K562 (cell line): Measurements from ENCODE around the gene PPTC7. TPM values are rescaled to one million over a fixed set of nuclear protein-coding genes. Genes with fewer than 3 reads are reported as not detected.

Experiments used
- CHD4 ChIP-seq: fragments of 200-600 bp; sonication (generic); IDR thresholded peaks from 3 replicates; pipeline ENCODE4 v1.6.1; 2012; ENCODE audit warnings: low read depth, mild to moderate bottlenecking, mixed read lengths, low read length, inconsistent platforms; ENCODE audit not compliant: insufficient read depth, insufficient replicate concordance, poor library complexity, severe bottlenecking
- CTBP1 ChIP-seq: fragments of 450-650 bp; IDR thresholded peaks from 2 replicates; pipeline ENCODE4 v1.6.1; 2016; ENCODE audit warnings: borderline replicate concordance
- DACH1 ChIP-seq: fragments of 450-650 bp; IDR thresholded peaks from 2 replicates; pipeline ENCODE4 v1.6.1; 2018; ENCODE audit not compliant: partially characterized antibody
- EWSR1 ChIP-seq: fragments of 450-650 bp; IDR thresholded peaks from 2 replicates; pipeline ENCODE4 v1.6.1; 2018; ENCODE audit warnings: borderline replicate concordance, mild to moderate bottlenecking, low read depth, moderate library complexity; ENCODE audit not compliant: partially characterized antibody
- GABPA ChIP-seq: fragments of 200-800 bp; sonication (Bioruptor generic); conservative IDR thresholded peaks from 2 replicates; pipeline ENCODE4 v1.6.1; 2016; ENCODE audit warnings: low read depth, missing genetic modification characterization, missing compliant biosample characterization
- JUND ChIP-seq, 2 experiments: IDR thresholded peaks; 2 replicates in 1 of 2; 3 replicates in 1 of 2; pipeline ENCODE4 v1.6.1; 2011; ENCODE audit warnings: borderline replicate concordance in 2 of 2, low read depth in 2 of 2, low read length in 2 of 2, improper control_type of control experiment in 1 of 2, missing biosample characterization in 1 of 2, missing genetic modification characterization in 1 of 2, missing genetic modification reagents in 1 of 2
- LEF1 ChIP-seq: fragments of 450-650 bp; IDR thresholded peaks from 2 replicates; pipeline ENCODE4 v1.6.1; 2016; ENCODE audit warnings: mild to moderate bottlenecking
- MCM7 ChIP-seq, 2 experiments: fragments of 450-650 bp; IDR thresholded peaks; 2 replicates each; pipeline ENCODE4 v1.6.1; 2016 to 2018
- RBM14 ChIP-seq: fragments of 200-400 bp; formaldehyde crosslinking; IDR thresholded peaks from 2 replicates; pipeline ENCODE4 v1.6.1; 2018; ENCODE audit warnings: low read depth, mild to moderate bottlenecking, low read length, moderate library complexity, borderline replicate concordance; ENCODE audit not compliant: insufficient read depth
- RFX1 ChIP-seq: fragments of 450-650 bp; IDR thresholded peaks from 2 replicates; pipeline ENCODE4 v1.6.1; 2016; ENCODE audit warnings: mild to moderate bottlenecking, moderate library complexity
- SMAD2 ChIP-seq: fragments of 150-350 bp; IDR thresholded peaks from 2 replicates; pipeline ENCODE4 v1.6.1; 2014; ENCODE audit warnings: low read depth, mild to moderate bottlenecking, low read length
- ZC3H4 ChIP-seq: sonication (generic); formaldehyde crosslinking; IDR thresholded peaks from 2 replicates; pipeline ENCODE4 v1.9.0; 2021; ENCODE audit warnings: missing genetic modification reagents, borderline replicate concordance
- ZEB2 ChIP-seq: fragments of 450-650 bp; IDR thresholded peaks from 2 replicates; pipeline ENCODE4 v1.6.1; 2016
- ZNF165 ChIP-seq: fragments of 250-450 bp; sonication (Bioruptor Pico); IDR thresholded peaks from 2 replicates; pipeline ENCODE4 v1.4.0; 2020; ENCODE audit warnings: borderline replicate concordance
- ZNF696 ChIP-seq: fragments of 250-450 bp; sonication (Bioruptor Pico); conservative IDR thresholded peaks from 2 replicates; pipeline ENCODE4 v1.4.0; 2020; ENCODE audit warnings: mild to moderate bottlenecking, moderate library complexity
- polyA plus RNA-seq, 8 experiments: library from polyadenylated mRNA; depleted of rRNA in 4 of 8; stranded (reverse) in 5 of 8; unstranded in 3 of 8; fragments of >200 nt; fragmentation: Nextera tagmentation in 2 of 8; fragmentation: Illumina TruSeq in 1 of 8; extraction: Ambion mirVana in 2 of 8; extraction: Trizol in 1 of 8; gene quantifications; 2 replicates each; pipeline versions ENCODE4 v1.2.1 to v1.2.3, GENCODE V29; 2011 to 2014; ENCODE audit warnings: inconsistent platforms in 1 of 8, missing spikeins in 1 of 8
- total RNA-seq, 7 experiments: library from RNA; depleted of rRNA in 6 of 7; stranded (reverse); fragments of >200 nt in 6 of 7; fragmentation: Illumina TruSeq in 2 of 7; extraction: Trizol in 2 of 7; gene quantifications; 2 replicates each; pipeline versions ENCODE4 v1.2.1 to v1.2.3, GENCODE V29; 2011 to 2021; ENCODE audit warnings: low replicate concordance in 1 of 7
- TF ChIP-seq, protein P1 (sequence below): sonication (generic); formaldehyde crosslinking; IDR thresholded peaks from 2 replicates; pipeline ENCODE4 v1.5.0; 2020; ENCODE audit warnings: missing genetic modification reagents
- TF ChIP-seq, protein P2 (sequence below): fragments of 450-650 bp; IDR thresholded peaks from 2 replicates; pipeline ENCODE4 v1.6.1; 2016
- TF ChIP-seq, protein P3 (sequence below): fragments of 450-650 bp; formaldehyde crosslinking; IDR thresholded peaks from 2 replicates; pipeline ENCODE4 v1.4.0; 2020; ENCODE audit warnings: mild to moderate bottlenecking, moderate library complexity
- TF ChIP-seq, protein P4 (sequence below), 2 experiments: IDR thresholded peaks in 1 of 2; conservative IDR thresholded peaks in 1 of 2; 2 replicates each; pipeline ENCODE4 v1.6.1; 2016; ENCODE audit warnings: low read depth in 2 of 2, mild to moderate bottlenecking in 1 of 2, missing compliant biosample characterization in 1 of 2, missing genetic modification characterization in 1 of 2, moderate library complexity in 1 of 2
- TF ChIP-seq, protein P5 (sequence below): fragments of 450-650 bp; formaldehyde crosslinking; IDR thresholded peaks from 2 replicates; pipeline ENCODE4 v1.4.0; 2020; ENCODE audit warnings: mild to moderate bottlenecking, mixed read lengths

The PPTC7 gene
- total and polyA plus RNA-seq, 9 of the 15 experiments (the other 6 are each of a cell fraction or from before 2014, with no cell fraction given) = 2.6 to 23.1 (median 11.9) TPM

DNA sequence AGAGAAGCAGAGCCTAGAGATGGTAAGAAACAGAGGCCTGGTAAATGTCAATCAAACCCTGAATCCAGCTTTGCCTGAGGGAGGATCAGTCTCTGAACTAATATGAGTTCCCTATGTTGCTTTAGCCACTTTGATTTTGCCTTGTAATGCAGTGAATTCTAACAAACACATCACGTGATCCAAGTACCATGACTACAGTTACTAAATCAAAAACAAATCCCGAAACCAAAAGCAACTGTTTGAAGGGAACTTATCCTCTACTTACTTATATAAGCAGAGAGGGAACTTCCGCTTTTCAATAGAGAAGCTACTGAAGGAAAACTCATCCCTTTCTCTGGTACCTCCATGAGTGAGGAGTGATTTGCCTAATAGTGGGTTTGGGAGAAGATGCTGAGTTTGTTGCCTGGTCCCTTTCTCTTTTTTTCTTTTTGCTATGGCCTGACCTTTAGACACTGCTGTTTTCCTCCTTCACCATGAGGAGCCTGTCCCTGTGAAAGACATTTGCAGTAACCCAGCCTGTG is 7.7 kb upstream of the PPTC7 start (continued):
- TF ChIP-seq, protein P1, sequence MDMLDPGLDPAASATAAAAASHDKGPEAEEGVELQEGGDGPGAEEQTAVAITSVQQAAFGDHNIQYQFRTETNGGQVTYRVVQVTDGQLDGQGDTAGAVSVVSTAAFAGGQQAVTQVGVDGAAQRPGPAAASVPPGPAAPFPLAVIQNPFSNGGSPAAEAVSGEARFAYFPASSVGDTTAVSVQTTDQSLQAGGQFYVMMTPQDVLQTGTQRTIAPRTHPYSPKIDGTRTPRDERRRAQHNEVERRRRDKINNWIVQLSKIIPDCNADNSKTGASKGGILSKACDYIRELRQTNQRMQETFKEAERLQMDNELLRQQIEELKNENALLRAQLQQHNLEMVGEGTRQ = peak; percentile 65
- TF ChIP-seq ZNF165 (CRISPR knock-in tag) (no peak), EWSR1 (no peak), ZC3H4 (CRISPR knock-in tag) (no peak), RFX1 (peak; percentile 50), SMAD2 (no peak), JUND (IDR thresholded peaks at IDR 0.05; ENCODE audit: borderline replicate concordance, low read depth, low read length) (no peak), JUND (tag; IDR thresholded peaks at IDR 0.05; ENCODE audit: borderline replicate concordance, low read depth, low read length) (0 out of 3 replicates have a peak, but pooled peaks have one; percentile 17), LEF1 (no peak; the same call in 1 of the 2 replicates), MCM7 (IDR thresholded peaks at IDR 0.05) (no peak), CTBP1 (no peak), RBM14 (no peak), DACH1 (no peak), GABPA (tag) (0 out of 2 replicates have a peak, but pooled peaks have one; percentile 26), ZNF696 (CRISPR knock-in tag) (no peak), CHD4 (no peak), ZEB2 (no peak)
- TF ChIP-seq, protein P2, sequence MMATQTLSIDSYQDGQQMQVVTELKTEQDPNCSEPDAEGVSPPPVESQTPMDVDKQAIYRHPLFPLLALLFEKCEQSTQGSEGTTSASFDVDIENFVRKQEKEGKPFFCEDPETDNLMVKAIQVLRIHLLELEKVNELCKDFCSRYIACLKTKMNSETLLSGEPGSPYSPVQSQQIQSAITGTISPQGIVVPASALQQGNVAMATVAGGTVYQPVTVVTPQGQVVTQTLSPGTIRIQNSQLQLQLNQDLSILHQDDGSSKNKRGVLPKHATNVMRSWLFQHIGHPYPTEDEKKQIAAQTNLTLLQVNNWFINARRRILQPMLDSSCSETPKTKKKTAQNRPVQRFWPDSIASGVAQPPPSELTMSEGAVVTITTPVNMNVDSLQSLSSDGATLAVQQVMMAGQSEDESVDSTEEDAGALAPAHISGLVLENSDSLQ = peak; percentile 80
- TF ChIP-seq, protein P3, sequence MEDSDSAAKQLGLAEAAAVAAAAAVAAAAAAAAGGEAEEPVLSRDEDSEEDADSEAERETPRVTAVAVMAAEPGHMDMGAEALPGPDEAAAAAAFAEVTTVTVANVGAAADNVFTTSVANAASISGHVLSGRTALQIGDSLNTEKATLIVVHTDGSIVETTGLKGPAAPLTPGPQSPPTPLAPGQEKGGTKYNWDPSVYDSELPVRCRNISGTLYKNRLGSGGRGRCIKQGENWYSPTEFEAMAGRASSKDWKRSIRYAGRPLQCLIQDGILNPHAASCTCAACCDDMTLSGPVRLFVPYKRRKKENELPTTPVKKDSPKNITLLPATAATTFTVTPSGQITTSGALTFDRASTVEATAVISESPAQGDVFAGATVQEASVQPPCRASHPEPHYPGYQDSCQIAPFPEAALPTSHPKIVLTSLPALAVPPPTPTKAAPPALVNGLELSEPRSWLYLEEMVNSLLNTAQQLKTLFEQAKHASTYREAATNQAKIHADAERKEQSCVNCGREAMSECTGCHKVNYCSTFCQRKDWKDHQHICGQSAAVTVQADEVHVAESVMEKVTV (CRISPR knock-in tag) = no peak
- TF ChIP-seq, protein P4, sequence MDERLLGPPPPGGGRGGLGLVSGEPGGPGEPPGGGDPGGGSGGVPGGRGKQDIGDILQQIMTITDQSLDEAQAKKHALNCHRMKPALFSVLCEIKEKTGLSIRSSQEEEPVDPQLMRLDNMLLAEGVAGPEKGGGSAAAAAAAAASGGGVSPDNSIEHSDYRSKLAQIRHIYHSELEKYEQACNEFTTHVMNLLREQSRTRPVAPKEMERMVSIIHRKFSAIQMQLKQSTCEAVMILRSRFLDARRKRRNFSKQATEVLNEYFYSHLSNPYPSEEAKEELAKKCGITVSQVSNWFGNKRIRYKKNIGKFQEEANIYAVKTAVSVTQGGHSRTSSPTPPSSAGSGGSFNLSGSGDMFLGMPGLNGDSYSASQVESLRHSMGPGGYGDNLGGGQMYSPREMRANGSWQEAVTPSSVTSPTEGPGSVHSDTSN (CRISPR knock-in tag; IDR thresholded peaks at IDR 0.05; ENCODE audit: low read depth) = no peak
- TF ChIP-seq, protein P4 (tag; conservative IDR thresholded peaks at IDR 0.05; ENCODE audit: low read depth) = peak; percentile 62
- TF ChIP-seq, protein P5, sequence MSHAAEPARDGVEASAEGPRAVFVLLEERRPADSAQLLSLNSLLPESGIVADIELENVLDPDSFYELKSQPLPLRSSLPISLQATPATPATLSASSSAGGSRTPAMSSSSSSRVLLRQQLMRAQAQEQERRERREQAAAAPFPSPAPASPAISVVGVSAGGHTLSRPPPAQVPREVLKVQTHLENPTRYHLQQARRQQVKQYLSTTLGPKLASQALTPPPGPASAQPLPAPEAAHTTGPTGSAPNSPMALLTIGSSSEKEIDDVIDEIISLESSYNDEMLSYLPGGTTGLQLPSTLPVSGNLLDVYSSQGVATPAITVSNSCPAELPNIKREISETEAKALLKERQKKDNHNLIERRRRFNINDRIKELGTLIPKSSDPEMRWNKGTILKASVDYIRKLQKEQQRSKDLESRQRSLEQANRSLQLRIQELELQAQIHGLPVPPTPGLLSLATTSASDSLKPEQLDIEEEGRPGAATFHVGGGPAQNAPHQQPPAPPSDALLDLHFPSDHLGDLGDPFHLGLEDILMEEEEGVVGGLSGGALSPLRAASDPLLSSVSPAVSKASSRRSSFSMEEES = peak; percentile 97
